Kidney capillary endothelial cell (primary cell): ENCODE data around the gene APOC1.
A peak's percentile ranks its signal among the peaks of the same experiment; 100 is the strongest.
"Not testable (repeated sequence)": the region's sequence is repeated elsewhere in the genome, so short reads cannot be mapped to it uniquely, and the experiment has no call there.

Experiments
- DNase-seq: peaks from one replicate; pipeline ENCODE4 v3.0.0-alpha.2; 2018; ENCODE audit warnings: low spot score

APOC1 gene

DNA sequence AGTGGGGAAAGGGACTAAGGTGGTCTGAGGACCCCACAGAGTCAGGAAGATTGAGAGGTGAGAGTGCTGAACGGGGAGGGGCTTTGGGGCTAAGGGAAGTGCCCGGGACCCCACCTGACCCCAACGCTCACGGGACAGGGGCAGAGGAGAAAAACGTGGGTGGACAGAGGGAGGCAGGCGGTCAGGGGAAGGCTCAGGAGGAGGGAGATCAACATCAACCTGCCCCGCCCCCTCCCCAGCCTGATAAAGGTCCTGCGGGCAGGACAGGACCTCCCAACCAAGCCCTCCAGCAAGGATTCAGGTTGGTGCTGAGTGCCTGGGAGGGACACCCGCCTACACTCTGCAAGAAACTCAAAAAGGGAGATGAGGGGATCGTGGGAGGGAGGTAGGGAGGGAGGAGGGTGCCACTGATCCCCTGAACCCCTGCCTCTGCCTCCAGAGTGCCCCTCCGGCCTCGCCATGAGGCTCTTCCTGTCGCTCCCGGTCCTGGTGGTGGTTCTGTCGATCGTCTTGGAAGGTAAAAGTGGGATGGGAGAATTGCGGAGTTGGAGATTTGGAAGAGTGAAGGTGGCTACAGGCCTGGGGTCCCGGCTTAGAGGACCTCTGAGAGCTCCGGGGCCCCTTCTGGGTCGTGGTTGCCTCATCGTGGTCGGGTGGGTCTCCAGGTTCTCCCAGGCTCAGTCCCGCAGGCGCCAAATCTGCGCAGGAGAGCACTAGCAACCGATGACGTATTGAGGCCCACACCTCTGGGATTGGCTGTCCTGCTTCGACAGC lies at the start of gene APOC1:
Gene APOC1 (plus strand): TSS at position 176 of the 774 bp plus-strand sequence. CDS start 284 bp downstream, at position 460.
- peak; percentile 72 for DNase-seq

DNA sequence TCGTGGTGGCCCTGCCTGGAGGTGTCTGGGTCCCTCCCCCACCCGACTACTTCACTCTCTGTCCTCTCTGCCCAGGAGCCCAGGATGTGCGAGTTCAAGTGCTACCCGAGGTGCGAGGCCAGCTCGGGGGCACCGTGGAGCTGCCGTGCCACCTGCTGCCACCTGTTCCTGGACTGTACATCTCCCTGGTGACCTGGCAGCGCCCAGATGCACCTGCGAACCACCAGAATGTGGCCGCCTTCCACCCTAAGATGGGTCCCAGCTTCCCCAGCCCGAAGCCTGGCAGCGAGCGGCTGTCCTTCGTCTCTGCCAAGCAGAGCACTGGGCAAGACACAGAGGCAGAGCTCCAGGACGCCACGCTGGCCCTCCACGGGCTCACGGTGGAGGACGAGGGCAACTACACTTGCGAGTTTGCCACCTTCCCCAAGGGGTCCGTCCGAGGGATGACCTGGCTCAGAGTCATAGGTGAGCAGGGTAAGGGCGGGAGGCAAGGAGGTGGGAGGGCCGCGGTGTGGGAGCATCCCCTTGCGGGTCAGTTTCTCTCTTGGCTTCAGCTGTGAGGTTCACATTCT lies 49.1 kb upstream of the APOC1 start:
- no peak for DNase-seq

DNA sequence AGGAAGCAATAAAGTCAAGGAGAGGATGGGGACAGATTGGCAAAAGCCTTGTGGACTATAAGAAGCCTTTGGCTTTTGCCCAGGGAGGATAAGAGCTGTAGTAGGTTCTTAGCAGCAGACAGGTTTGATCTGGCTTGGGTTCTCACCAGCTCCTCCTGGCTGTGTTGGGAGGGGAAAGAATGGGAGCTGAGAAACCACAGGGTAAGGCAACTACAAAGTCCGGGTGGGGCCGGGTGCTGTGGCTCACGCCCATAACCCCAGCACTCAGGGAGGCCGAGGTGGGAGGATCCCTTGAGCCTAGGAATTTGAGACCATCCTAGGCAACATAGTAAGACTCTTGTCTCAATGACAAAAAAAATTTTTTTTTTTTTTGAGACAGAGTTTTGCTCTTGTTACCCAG lies 47.7 kb upstream of the APOC1 start:
- DNase-seq, result no peak

DNA sequence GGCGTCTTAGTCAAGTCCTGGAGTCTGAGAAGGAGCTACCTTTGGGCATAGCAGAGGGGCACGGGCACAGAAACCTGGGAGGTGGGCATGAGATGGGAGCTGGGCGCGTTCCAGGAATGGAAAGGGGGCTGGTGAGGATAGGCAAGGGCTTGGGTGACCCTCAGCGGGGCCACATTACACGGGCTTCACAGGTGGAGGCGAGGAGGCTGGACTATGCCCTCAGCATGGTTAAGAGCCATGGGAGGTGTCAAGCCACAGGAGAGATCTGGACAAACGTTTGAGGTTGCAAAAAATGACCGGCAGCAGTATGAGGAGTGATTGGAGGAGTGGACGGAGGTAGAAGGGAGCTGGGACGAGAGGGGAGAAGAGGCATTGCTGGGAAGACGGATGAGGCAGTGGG lies 46.8 kb upstream of the APOC1 start:
- DNase-seq, result no peak

DNA sequence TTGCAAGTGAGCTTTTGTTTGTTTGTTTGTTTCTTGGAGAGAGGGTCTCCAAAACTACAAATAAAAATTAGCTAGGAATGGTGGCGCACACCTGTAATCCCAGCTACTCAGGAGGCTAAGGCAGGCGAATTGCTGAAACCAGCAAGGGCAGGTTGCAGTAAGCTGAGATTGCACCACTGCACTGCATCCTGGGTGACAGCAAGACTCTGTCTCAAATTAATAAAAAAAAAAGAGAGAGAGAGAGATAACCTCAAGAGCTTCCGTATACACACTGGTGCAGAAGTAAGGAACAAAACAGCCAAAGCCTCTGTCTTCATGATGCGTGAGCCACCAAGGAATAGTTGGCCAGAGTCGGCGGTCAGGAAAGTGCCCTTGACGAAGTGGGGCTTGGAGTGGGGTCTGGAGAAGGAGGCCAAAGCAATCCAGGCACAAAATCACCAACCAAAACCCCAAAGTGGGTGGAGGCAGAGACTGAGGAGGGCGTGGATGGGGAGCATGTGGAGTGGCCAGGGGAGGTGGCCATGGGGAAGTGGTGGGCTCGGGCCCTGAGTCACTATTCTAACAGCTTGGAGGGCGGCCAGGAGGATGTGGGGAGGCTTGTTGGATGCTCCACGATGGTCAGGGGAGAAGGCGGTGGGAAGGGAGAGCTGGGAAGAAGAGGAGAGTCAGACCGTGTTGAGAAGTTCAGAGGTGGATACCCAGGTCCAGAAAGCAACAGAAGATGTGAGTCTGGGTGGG lies 44.5 kb upstream of the APOC1 start:
- no peak for DNase-seq

DNA sequence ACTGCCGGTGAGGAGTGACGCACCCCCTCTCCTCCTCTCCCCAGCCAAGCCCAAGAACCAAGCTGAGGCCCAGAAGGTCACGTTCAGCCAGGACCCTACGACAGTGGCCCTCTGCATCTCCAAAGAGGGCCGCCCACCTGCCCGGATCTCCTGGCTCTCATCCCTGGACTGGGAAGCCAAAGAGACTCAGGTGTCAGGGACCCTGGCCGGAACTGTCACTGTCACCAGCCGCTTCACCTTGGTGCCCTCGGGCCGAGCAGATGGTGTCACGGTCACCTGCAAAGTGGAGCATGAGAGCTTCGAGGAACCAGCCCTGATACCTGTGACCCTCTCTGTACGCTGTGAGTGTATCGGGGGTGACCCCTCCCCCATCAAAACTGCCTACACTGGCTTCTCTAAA lies 42.6 kb upstream of the APOC1 start:
- no peak for DNase-seq

DNA sequence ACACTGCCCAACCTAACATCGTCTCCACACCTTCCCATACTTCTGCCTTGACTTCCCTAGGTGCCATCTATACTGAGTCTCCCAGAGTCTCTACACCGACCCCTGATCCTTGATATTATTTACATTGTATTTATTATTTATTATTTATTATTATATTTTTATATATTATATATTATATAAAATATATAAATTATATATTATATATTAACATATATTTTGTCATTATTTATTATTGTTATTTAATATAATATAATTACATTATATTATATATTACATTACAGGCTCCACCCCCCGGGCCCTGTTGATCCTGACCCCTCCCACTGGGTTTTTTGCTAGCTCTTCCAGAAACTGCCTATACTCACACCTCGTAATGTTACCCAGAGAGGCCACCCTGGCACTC lies 41.7 kb upstream of the APOC1 start:
- no peak for DNase-seq

DNA sequence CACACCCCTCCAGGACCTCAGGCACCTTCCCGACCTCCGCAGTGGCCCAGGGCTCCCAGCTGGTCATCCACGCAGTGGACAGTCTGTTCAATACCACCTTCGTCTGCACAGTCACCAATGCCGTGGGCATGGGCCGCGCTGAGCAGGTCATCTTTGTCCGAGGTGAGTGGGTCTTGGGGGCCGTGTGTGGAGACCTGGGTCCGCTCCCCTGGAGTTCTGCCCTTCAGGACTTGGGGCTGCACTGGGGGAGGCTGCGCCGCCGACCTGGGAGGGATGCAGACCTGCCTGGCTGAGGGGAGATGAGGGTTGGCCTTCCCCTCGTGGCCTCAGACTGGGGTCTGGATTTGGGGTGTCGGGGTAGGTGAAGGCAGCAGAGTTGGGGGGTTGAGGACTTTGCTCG lies 40.1 kb upstream of the APOC1 start:
- DNase-seq, result no peak

DNA sequence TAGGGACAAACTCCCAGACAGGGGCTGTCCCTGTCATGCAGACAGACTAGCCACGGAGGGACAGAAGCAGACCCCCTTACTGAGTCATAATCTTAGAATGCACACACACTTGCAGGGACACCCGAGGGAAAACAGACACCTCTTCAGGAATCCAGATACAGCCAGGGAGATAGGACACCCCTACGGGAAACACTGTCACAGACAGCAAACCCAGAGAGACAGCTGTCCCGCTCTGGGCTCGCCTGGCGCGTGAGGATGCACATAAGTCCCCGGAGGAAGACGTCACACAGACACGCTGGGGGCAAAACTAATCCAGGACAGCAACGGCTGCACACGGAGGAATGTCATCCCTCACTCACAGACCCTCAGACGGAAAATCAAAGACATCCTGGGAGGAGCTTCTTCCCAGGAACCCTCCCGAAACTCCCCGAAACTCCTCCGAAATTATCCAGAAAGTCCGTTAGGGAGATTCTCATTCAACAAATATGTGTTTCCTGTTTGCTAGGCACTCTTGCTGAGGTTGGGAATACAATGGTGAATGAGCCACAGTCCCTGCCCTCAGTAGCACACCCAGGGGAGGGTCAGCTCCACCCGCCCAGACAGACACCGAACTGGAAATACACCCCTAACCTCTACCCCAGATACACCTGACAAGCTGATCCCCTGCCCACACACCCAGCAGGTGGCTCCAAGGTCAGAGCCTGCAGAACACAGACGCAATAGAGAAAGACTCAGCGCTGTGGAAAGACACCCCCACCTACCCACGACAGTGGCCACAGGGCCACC lies 38.5 kb upstream of the APOC1 start:
- peak; percentile 58 for DNase-seq

DNA sequence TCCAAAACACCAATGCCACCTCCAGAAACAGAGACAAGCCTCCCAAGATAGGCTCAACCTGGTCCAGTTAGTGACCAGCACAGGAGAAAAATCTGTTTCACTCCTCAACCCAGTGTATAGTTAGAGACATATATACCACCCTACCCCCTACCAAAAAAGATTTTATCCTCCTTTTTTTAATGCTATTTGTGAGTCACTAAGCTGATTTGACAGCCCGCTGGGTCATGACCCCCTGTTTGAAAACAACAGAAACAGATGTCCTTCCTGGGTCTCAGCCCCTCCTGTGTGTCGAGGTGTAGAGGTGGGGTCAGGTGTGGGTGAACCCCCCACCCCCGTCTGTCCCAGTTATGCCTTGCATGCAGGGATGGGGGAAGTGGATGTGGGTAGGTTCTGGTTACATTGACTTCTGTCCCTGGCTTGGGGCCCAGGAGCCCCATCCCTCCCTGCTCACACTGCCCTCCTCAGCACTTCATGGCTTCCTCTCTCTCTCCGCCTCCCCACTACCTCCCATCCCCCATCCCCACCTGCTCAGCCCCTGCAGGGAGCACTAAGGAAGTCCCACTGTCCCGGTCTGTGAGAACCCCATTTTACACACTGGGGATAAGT lies 37.4 kb upstream of the APOC1 start:
- no peak for DNase-seq

DNA sequence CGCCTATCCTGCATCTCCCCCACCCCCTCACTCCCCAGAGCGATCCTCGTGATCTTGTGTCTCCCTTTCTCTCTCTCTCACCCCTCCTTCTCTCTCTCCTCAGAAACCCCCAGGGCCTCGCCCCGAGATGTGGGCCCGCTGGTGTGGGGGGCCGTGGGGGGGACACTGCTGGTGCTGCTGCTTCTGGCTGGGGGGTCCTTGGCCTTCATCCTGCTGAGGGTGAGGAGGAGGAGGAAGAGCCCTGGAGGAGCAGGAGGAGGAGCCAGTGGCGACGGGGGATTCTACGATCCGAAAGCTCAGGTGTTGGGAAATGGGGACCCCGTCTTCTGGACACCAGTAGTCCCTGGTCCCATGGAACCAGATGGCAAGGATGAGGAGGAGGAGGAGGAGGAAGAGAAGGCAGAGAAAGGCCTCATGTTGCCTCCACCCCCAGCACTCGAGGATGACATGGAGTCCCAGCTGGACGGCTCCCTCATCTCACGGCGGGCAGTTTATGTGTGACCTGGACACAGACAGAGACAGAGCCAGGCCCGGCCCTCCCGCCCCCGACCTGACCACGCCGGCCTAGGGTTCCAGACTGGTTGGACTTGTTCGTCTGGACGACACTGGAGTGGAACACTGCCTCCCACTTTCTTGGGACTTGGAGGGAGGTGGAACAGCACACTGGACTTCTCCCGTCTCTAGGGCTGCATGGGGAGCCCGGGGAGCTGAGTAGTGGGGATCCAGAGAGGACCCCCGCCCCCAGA lies 36.1 kb upstream of the APOC1 start:
- DNase-seq, result no peak

DNA sequence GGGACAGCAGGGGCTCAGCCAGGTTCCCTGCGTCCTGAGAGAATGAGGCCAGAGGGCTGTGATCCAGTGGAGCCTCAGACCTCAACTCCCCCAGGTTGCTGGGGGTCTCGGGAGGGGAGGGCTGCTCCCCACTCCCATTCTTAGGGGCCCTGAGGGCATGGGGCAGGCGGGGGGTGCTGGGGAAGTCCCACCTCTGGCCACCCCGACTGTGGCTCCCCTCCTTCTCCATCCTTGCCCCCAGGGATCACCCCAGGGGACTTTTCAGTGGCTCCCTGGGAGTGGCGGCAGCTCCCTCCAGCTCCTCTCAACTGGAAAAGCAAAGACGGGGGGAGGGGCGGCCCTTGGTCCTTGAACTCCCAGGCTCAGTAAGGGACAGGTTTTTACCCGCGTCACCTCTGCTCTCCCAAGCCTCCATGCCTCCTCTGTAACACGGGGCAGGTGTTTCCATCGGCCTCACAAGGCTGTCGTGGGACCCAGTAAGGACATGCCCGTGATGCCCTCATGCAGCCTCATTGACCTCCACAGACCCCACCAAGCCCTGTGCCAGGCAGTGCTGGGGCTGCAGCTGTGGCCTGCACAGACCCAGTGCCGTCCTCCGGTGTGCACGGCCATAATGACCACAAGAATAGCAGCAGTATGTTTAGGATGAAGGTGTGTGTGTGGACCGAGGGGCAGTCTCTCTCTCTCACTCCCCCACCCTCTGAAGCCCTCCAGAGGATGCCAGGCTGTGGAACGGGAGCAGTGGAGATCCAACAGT lies 34.9 kb upstream of the APOC1 start:
- DNase-seq, result no peak

DNA sequence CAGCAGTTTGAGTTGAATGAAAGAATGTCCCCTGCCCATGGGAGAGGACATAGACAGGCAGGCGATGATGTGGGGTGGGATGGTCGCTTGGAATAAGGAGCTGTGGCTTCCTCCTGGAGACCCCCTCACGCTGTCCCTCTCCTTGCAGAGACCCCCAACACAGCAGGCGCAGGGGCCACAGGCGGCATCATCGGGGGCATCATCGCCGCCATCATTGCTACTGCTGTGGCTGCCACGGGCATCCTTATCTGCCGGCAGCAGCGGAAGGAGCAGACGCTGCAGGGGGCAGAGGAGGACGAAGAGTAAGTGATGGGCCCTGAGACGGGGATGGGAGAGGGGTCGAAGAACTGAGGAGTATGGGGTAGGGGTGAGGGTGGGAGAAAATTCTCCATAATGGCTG lies 32.3 kb upstream of the APOC1 start:
- DNase-seq, result no peak

DNA sequence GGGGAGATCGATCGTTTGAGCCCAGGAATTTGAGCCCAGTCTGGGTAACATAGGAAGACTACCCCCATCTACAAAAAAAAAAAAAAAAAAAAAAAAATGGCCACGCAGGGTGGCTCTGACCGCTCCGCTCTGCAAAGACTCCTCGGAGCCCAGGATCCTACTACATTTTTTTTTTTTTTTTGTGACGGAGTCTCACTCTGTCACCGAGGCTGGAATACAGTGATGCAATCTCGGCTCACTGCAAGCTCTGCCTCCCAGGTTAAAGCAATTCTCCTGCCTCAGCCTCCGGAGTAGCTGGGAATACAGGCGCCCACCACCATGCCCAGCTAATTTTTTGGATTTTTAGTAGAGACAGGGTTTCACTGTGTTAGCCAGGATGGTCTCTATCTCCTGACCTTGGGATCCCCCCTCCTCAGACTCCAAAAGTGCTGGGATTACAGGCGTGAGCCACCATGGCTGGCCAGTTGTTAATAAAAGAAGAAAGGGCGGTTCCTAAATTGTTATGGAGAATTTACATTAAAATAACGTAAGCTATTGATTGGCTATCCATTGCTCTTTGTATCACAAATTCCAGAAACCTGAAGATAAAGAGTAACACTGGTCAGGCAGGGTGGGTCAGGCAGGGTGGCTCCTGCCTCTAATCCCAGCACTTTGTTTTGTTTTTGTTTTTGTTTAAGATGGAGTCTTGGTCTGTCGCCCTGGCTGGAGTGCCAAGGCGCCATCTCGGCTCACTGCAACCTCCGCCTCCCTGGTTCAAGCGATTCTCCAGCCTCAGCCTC lies 31.6 kb upstream of the APOC1 start:
- not testable (repeated sequence) for DNase-seq

DNA sequence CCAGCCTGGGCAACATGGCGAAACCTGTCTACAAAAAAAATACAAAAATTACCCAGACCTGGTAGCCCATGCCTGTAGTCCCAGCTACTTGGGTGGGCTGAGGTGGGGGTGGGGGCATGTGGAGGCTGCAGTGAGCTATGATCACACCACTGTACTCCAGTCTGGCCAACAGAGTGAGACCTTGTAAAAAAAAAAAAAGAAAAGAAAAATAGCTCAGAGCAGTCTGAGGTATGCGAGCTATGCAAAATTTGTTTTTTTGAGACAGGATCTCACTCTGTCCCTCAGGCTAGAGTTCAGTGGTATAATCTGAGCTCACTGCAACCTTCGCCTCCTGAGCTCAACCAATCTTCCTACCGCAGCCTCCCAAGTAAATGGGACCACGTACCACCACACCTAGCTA lies 30.5 kb upstream of the APOC1 start:
- no peak for DNase-seq

DNA sequence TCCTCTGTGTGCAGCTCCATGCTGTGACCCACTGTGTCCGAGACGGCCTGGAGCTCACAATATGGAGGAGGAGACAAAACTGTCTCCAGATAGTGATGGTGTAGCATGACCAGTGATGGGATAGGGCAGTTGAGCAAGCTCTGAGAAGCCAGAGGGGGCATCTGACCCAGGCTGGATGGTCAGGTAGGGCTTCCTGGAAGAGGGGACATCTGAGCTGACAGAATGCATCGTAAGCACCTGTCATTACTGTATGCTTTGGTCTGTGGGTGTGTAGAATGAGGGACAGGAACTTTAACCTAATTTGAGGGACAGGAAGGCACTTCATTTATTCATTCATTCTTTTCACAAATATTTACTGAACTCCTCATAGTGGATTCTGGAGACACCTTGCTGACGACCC lies 29.8 kb upstream of the APOC1 start:
- DNase-seq, result no peak

DNA sequence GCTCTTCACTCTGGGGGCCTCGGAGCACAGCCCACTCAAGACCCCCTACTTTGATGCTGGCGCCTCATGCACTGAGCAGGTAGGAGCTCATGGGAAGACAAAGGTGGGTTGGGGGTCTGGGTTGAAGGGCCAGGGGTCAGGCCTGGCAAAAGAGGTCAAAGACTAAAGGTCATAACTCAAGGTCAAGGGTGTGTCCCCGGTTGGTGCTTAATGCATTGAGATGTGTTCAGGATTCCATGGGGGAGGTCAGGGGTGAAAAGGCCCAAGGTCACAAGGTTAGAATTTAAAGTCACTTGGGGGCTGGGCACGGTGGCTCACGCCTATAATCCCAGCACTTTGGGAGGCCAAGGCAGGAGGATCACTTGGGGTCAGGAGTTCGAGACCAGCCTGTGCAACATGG lies 28.3 kb upstream of the APOC1 start:
- no peak for DNase-seq

DNA sequence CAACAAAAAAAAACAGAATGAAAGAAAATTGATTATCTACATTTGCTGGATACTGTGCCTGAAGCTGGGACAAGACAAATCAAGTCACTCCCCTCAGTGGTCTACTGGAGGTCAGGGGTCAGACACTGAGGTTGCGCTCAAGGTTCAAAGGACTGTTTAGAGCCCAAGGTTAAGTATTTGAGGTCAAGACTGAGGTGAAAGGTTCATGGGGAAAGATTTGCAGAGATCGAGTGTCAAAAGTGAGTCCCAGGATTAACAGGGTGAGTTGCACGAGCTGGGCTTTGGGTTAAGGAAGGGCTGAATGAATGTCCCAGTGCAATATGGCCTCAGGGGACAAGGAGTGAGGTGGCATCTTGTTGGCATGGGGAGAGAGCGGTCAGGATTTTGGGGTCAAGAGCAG lies 26.8 kb upstream of the APOC1 start:
- no peak for DNase-seq

DNA sequence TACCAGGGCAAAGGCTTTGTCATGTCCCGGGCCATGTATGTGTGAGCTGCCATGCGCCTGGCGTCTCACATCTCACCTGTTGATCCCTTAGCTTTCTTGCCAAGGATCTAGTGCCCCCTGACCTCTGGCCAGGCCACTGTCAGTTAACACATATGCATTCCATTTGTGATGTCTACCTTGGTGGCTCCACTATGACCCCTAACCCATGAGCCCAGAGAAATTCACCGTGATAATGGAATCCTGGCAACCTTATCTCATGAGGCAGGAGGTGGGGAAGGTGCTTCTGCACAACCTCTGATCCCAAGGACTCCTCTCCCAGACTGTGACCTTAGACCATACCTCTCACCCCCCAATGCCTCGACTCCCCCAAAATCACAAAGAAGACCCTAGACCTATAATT lies 26.1 kb upstream of the APOC1 start:
- not testable (repeated sequence) for DNase-seq

DNA sequence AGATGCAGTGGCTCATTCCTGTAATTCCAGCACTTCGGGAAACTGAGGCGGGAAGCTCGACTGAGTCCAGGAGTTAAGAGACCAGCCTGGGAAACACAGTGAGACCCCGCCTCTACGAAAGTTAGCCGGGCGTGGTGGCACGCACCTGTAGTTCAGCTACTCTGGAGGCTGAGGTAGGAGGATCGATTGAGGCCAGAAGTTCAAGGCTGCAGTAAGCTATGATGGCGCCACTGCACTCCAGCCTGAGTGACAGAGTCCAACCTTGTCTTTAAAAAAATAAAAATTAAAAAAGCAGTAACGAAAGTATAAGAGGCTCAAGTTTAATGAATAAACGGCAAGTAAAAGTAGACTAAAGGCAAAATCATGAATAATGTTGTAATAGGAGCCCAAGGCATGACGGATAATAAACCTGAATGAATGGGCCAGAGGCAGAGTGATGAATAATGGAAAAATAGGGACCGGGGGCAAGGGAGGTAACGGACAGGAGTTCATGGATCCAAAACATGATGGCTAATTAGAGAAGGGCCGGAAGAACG lies 24.5 kb upstream of the APOC1 start:
- no peak for DNase-seq
